Stomach smooth muscle (tissue), 2 donors: ENCODE results near the gene NR2F2.

ENCODE experiments used
- H3K27ac ChIP-seq: one replicate; pipeline ENCODE4 v1.7.0; 2013; ENCODE audit warnings: mild to moderate bottlenecking, low read length, inconsistent platforms
- H3K27me3 ChIP-seq, 2 donors: one replicate each; pipeline ENCODE4 v1.7.0; 2013; ENCODE audit warnings: low read length in 2 of 2; ENCODE audit not compliant: insufficient read depth in 2 of 2, control insufficient read depth in 1 of 2
- H3K36me3 ChIP-seq, 2 donors: one replicate each; pipeline ENCODE4 v1.7.0; 2013; ENCODE audit warnings: low read length in 2 of 2; ENCODE audit not compliant: control insufficient read depth in 2 of 2, insufficient read depth in 2 of 2
- H3K4me1 ChIP-seq: one replicate; pipeline ENCODE4 v1.7.0; 2013; ENCODE audit warnings: low read length; ENCODE audit not compliant: control insufficient read depth, insufficient read depth
- H3K4me3 ChIP-seq, 2 donors: one replicate each; pipeline ENCODE4 v1.7.0; 2013; ENCODE audit warnings: low read length in 2 of 2
- H3K9ac ChIP-seq, 2 donors: one replicate each; pipeline ENCODE4 v1.7.0; 2013; ENCODE audit warnings: low read length in 2 of 2, mild to moderate bottlenecking in 1 of 2
- H3K9me3 ChIP-seq, 2 donors: one replicate each; pipeline ENCODE4 v1.7.0; 2013; ENCODE audit warnings: low read length in 2 of 2; ENCODE audit not compliant: control insufficient read depth in 2 of 2
- donor health status: healthy.
- donor health status: Pancreatic carcinoma.

The NR2F2 gene

DNA sequence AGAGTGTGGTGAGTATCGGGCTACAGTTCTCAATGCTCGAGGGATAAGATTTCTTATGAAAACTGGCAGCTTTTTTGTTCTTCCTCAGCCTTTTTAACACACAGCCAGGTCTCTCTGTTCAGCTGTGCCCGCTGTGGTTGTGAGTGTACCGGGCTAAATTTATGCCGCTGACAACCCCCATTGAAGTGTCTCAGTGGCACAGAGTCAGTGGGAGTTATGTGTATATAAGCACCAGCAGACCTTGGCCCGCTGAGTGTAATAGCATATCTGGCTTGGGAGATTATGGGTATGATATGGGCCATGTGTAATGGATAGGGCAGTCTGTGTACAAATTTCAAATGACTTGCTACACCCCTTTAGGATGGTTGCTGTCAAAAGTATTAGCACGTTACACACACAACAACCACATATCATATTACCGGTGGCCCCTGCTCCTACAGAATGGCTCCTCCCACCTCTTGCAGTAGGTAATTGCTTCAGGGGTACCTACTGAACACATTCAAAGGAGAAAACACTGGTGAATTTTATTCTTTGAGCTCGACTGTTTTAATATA is 26.9 kb upstream of the NR2F2 start:
- H3K27ac ChIP-seq: peak overlapping the region; percentile 47
- H3K27me3 ChIP-seq: no peaks in the 10 kb centered on the region
- H3K36me3 ChIP-seq: no peaks in the 10 kb centered on the region
- H3K4me1 ChIP-seq: peaks cover 3% of the 10 kb centered on the region
- no peaks in the 10 kb centered on the region for H3K9me3 ChIP-seq
- peak overlapping the region in 1 of 2 donors; percentile 15 for H3K4me3 ChIP-seq
- no peak overlapping the region for H3K9ac ChIP-seq

DNA sequence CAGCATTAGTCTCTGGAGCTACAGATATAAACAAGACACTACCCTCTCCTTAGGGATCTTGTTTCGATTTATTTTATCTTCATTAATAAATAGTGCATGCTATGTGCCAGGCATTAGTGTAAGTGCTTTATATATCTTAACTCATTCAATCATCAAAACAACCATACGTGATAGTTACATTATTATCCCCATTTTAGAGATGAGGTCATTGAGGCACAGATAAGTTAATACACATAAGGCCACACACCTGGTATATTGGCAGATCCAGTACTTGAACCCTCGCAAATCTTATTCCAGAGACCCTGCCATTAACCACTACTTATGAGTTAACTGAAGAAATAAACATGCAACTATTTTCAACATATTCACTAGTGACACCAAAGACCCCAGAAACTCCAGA is 25.7 kb upstream of the NR2F2 start:
- no peaks in the 10 kb centered on the region for H3K36me3 ChIP-seq
- no peak overlapping the region for H3K4me3 ChIP-seq
- H3K27ac ChIP-seq: peak overlapping the region; percentile 12
- peaks cover 3% of the 10 kb centered on the region for H3K4me1 ChIP-seq
- H3K27me3 ChIP-seq: no peaks in the 10 kb centered on the region
- no peak overlapping the region for H3K9ac ChIP-seq
- no peaks in the 10 kb centered on the region for H3K9me3 ChIP-seq

DNA sequence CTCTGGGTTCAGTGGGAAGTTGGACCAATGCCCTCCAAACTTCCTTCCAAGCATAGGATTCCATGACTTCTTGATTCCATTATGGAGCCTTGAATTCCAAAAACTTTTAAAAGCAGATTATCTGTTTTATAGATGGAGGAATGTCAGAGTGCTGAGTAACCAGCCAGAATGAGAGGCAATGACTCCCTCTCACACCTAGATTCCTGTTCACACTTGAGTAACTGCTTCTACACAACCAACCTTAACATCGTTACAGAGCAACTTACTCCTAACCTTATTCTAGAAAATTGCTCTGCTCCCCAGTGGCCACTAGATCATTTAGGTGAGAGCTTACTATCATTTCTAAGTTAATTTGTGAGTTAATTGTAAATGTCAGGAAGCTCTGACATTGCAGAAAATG is 24.2 kb upstream of the NR2F2 start:
- Histone ChIP-seq H3K27ac (no peak overlapping the region), H3K4me3 (no peak overlapping the region), H3K4me1 (peaks cover 3% of the 10 kb centered on the region), H3K27me3 (no peaks in the 10 kb centered on the region), H3K9ac (no peak overlapping the region), H3K9me3 (no peaks in the 10 kb centered on the region), H3K36me3 (no peaks in the 10 kb centered on the region)

DNA sequence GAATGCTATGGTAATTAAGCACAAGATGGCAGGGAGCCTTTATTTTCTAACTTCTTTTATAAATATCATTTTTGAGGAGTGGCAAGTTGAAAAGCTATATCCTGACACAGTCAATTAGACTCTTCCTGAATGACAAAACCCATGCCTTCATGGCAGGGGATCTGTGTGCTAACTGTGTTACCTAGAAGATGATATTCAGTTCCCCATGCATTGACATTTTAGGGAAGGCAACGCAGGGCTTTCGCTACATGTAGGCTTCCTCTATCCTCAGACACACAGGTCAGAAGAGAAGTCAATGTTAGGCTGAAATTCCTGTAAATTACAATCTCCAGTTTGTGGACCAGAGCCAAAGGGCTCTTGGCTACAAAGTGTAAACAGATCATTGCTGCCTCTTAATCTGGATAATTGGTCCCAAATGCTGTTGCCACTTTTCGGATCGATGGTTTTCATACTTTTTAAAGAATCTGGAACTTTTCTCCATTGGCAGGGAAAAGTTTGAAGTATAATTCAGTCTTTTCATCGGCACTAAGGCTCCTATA is 22.6 kb upstream of the NR2F2 start:
- Histone ChIP-seq H3K36me3 (no peaks in the 10 kb centered on the region), H3K27me3 (no peaks in the 10 kb centered on the region), H3K9me3 (no peaks in the 10 kb centered on the region), H3K4me1 (peaks cover 3% of the 10 kb centered on the region), H3K9ac (no peak overlapping the region), H3K27ac (no peak overlapping the region), H3K4me3 (no peak overlapping the region)

DNA sequence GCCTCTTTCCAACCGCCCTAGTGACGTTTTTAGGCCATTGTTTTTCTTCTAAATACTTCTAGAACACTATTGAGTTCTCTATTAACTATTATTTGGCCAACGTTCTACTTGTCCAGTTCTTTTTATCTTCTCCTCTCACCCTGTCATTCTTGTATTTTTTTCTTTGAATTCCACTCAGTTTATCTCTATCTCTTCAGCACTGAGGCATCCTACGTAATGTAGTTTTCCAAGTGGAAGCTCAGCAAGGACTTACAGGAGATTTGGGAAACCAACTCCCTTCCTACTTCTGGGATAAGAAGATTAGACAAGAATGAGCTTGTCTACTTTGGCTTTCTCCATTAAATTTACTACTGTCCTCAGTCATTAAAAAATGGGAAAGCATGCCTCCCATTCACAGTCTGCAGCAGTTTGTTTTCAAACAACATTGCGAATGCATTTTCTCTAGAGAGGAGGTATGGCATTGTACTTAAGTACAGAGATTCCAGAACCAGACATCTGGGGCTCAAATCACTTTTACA is 21.3 kb upstream of the NR2F2 start:
- Histone ChIP-seq H3K27me3 (no peaks in the 10 kb centered on the region), H3K4me3 (no peak overlapping the region), H3K36me3 (no peaks in the 10 kb centered on the region), H3K27ac (no peak overlapping the region), H3K9ac (no peak overlapping the region), H3K4me1 (peaks cover 3% of the 10 kb centered on the region), H3K9me3 (no peaks in the 10 kb centered on the region)

DNA sequence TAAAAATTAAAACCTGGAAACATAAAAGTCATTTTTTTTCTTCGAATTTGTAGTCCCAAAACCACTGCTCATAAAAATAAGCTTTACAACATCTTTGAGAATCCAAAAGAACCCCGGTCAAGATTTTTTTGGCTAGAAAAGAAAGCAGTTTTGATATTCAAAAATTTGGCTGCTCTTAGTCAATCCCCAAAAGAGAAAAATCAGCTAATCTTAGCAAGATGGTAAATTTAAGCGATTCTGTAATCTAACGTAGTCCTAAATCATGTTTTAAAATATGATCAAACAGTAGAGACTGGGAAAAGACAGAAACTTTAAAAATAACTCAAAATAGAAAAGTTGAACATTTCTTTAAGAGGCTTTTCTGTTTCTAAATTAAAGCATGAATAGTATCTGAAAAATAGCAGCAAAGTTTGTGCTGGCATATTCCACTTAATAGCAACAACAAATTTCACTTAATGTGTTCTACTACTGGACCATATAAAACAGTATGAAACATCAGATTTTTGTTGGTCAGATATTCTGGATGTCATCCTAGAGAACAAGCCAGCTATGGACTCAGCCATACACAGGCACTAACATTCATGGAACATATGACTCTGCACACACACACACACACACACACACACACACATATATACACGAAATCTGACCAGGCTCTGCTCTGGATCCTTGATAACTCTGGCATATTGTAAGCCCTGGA is 19.1 kb upstream of the NR2F2 start:
- Histone ChIP-seq H3K36me3 (no peaks in the 10 kb centered on the region), H3K27me3 (no peaks in the 10 kb centered on the region), H3K27ac (no peak overlapping the region), H3K4me3 (no peak overlapping the region), H3K4me1 (peaks cover 5% of the 10 kb centered on the region), H3K9ac (no peak overlapping the region), H3K9me3 (no peaks in the 10 kb centered on the region)

DNA sequence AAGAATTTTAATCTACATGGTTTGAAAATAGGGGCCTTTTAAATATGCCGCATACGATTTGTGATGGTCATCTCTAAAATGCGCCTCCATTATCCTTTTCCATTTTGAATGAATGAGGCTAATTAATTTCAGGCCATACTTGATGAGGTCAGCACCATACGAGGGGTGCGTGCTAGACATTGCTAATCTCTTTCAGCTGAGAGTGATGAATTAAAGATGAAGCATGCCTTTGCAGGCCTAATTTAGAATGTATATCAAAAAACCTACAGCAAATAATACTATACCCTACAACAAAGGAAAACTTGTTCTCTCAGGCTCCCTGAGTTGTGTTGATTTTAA is 18.6 kb upstream of the NR2F2 start:
- Histone ChIP-seq H3K36me3 (no peaks in the 10 kb centered on the region), H3K9me3 (no peaks in the 10 kb centered on the region), H3K4me3 (no peak overlapping the region), H3K4me1 (peaks cover 5% of the 10 kb centered on the region), H3K27ac (no peak overlapping the region), H3K9ac (no peak overlapping the region), H3K27me3 (no peaks in the 10 kb centered on the region)

DNA sequence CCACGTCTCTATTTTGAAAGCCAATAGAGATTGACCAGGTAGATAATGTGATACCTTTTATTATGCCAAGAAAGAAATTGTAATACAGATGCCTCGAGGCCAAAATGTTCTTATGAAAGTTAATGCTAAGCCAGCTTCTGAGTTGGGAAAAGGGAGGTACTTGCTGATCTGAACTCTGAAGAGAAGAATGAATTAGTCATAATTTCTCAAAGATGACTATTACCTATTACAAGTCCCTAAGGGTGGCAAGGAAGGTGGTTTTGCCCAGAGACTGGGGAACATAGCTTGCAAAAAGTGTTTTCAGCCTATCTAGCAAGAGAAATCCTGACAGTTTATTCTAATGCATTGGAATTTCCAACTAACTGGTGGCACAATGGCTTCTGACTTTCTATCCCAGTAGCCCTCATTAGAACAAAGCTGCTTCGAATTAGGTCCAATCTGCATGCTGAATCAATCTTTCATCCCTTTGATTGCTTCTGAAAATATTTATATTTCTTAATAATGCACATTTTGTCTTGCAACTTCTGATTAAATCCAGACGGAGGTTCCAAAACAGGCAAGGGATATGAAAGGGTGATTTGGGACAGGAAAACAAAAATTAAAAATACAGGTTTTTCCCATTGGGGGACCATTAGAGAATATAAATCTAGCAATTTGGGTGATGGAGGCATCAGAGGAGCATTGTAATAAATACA is 17.7 kb upstream of the NR2F2 start:
- peaks cover 5% of the 10 kb centered on the region for H3K4me1 ChIP-seq
- H3K36me3 ChIP-seq: no peaks in the 10 kb centered on the region
- no peaks in the 10 kb centered on the region for H3K9me3 ChIP-seq
- H3K9ac ChIP-seq: no peak overlapping the region
- H3K27me3 ChIP-seq: no peaks in the 10 kb centered on the region
- no peak overlapping the region for H3K27ac ChIP-seq
- H3K4me3 ChIP-seq: no peak overlapping the region

DNA sequence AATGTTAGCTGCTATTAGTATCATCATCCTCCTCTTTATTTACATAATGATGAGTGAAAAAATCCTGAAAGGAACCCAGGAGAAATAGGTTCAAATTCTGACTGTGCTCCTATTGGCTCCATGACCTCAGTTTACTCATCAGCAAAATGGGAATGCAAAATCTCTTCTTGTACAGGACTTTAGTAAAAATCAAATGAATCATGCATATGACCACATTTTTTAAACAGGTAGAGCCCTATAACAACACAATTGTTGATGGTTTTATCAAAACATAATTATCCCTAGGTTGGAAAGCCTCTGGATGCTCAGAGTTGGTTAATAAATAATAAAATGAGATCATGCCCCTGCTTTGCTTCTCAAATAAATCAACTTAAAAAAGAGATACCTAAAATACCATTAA is 16.0 kb upstream of the NR2F2 start:
- Histone ChIP-seq H3K9me3 (no peaks in the 10 kb centered on the region), H3K27me3 (no peaks in the 10 kb centered on the region), H3K4me3 (no peak overlapping the region), H3K36me3 (no peaks in the 10 kb centered on the region), H3K9ac (no peak overlapping the region), H3K27ac (no peak overlapping the region), H3K4me1 (peaks cover 3% of the 10 kb centered on the region)

DNA sequence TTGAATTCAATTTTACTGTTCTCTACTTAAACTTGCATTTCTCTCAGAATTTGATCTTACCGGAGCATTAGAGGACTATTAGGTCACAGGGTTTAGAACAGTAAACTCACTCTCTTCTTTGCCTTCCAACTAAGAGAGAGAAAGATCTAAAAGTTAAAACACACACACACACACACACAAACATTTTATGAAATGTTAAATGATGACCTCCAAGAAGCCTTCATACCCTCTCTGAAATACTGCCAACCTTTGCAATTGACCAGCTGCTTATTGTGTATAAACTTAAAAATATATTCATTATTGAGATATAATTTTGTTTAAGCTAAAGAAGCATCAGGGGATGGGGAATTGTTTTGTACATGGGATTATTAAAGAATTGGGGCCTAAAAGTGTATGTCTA is 15.5 kb upstream of the NR2F2 start:
- H3K4me3 ChIP-seq: no peak overlapping the region
- no peak overlapping the region for H3K27ac ChIP-seq
- H3K9me3 ChIP-seq: no peaks in the 10 kb centered on the region
- H3K36me3 ChIP-seq: no peaks in the 10 kb centered on the region
- peaks cover 3% of the 10 kb centered on the region for H3K4me1 ChIP-seq
- no peaks in the 10 kb centered on the region for H3K27me3 ChIP-seq
- no peak overlapping the region for H3K9ac ChIP-seq
